ENCODE results near the gene PHAF1. TPM values are rescaled to one million over a fixed set of nuclear protein-coding genes. Genes with fewer than 3 reads are reported as not detected.

The PHAF1 gene
- total RNA-seq, 4 donors from 2014 or later, result 11.4 to 30.6 (median 20.4) TPM

- H3K27ac ChIP-seq, result no peak overlapping the region
- H3K36me3 ChIP-seq, result peaks cover 0 to 37% (median 0%) of the 10 kb centered on the region in 3 donors
- no peak for TF ChIP-seq CTCF (IDR thresholded peaks at IDR 0.05)
- no peak for TF ChIP-seq POLR2A (IDR thresholded peaks at IDR 0.05)
- no peaks in the 10 kb centered on the region for H3K27me3 ChIP-seq
- H3K9me3 ChIP-seq, result no peaks in the 10 kb centered on the region
- no peaks in the 10 kb centered on the region for H3K4me1 ChIP-seq
- no peak for DNase-seq
- H3K4me3 ChIP-seq, result no peak overlapping the region
Measured at GRCh38 chr16:67077871-67078270, 31.9 kb upstream of the PHAF1 start.

GRCh38 chr16:67082100-67082499 lies 27.6 kb upstream of the PHAF1 start:
- Histone ChIP-seq H3K27me3 (no peaks in the 10 kb centered on the region), H3K27ac (no peak overlapping the region), H3K4me1 (no peaks in the 10 kb centered on the region), H3K9me3 (no peaks in the 10 kb centered on the region), H3K36me3 (peaks cover 0 to 13% (median 0%) of the 10 kb centered on the region in 3 donors), H3K4me3 (no peak overlapping the region)
- no peak for TF ChIP-seq CTCF (IDR thresholded peaks at IDR 0.05)
- TF ChIP-seq POLR2A (IDR thresholded peaks at IDR 0.05), result no peak
- DNase-seq, result no peak

- Histone ChIP-seq H3K27me3 (no peaks in the 10 kb centered on the region), H3K4me1 (no peaks in the 10 kb centered on the region), H3K36me3 (peaks cover 0 to 13% (median 0%) of the 10 kb centered on the region in 3 donors), H3K4me3 (no peak overlapping the region), H3K9me3 (no peaks in the 10 kb centered on the region), H3K27ac (no peak overlapping the region)
- TF ChIP-seq CTCF (IDR thresholded peaks at IDR 0.05) (no peak), POLR2A (IDR thresholded peaks at IDR 0.05) (no peak)
- DNase-seq, result no peak
Measured at GRCh38 chr16:67082891-67083290, 26.9 kb upstream of the PHAF1 start.

GRCh38 chr16:67084345-67085028 lies 25.3 kb upstream of the PHAF1 start:
- TF ChIP-seq POLR2A (IDR thresholded peaks at IDR 0.05) (no peak), CTCF (IDR thresholded peaks at IDR 0.05) (no peak)
- H3K27ac ChIP-seq, result no peak overlapping the region
- peaks cover 0 to 11% (median 0%) of the 10 kb centered on the region in 3 donors for H3K36me3 ChIP-seq
- H3K27me3 ChIP-seq, result no peaks in the 10 kb centered on the region
- no peaks in the 10 kb centered on the region for H3K9me3 ChIP-seq
- no peak overlapping the region for H3K4me3 ChIP-seq
- no peaks in the 10 kb centered on the region for H3K4me1 ChIP-seq
- DNase-seq, result no peak

- H3K4me3 ChIP-seq, result no peak overlapping the region
- no peak overlapping the region for H3K27ac ChIP-seq
- H3K4me1 ChIP-seq, result no peaks in the 10 kb centered on the region
- no peak for DNase-seq
- no peaks in the 10 kb centered on the region for H3K9me3 ChIP-seq
- peaks cover 0 to 6% (median 0%) of the 10 kb centered on the region in 3 donors for H3K36me3 ChIP-seq
- TF ChIP-seq POLR2A (IDR thresholded peaks at IDR 0.05), result no peak
- TF ChIP-seq CTCF (IDR thresholded peaks at IDR 0.05), result no peak
- no peaks in the 10 kb centered on the region for H3K27me3 ChIP-seq
Measured at GRCh38 chr16:67086822-67087221, 22.9 kb upstream of the PHAF1 start.

Measured in Peyer's patch (tissue), 4 donors.